Endometrial microvascular endothelial cells (primary cell): ENCODE results near the gene UBQLN1. TPM values are rescaled to one million over a fixed set of nuclear protein-coding genes. Genes with fewer than 3 reads are reported as not detected.
"Not testable (repeated sequence)": the region's sequence is repeated elsewhere in the genome, so short reads cannot be mapped to it uniquely, and the experiment has no call there.

ENCODE experiments used
- in situ Hi-C: cut with HindIII; loops from 2 replicates; pipeline ENCODE4 v1.10.0; 2017; ENCODE audit warnings: low sequenced_read_pairs, low pct_unique_long_range_greater_than_20kb; ENCODE audit errors: inconsistent ontology term
- total RNA-seq: library from RNA; depleted of rRNA; stranded (reverse); fragments of >200 nt; gene quantifications from one replicate; pipeline ENCODE4 v1.2.3, GENCODE V29; 2015; ENCODE audit errors: inconsistent ontology term

Gene UBQLN1
- 115 TPM for total RNA-seq

DNA sequence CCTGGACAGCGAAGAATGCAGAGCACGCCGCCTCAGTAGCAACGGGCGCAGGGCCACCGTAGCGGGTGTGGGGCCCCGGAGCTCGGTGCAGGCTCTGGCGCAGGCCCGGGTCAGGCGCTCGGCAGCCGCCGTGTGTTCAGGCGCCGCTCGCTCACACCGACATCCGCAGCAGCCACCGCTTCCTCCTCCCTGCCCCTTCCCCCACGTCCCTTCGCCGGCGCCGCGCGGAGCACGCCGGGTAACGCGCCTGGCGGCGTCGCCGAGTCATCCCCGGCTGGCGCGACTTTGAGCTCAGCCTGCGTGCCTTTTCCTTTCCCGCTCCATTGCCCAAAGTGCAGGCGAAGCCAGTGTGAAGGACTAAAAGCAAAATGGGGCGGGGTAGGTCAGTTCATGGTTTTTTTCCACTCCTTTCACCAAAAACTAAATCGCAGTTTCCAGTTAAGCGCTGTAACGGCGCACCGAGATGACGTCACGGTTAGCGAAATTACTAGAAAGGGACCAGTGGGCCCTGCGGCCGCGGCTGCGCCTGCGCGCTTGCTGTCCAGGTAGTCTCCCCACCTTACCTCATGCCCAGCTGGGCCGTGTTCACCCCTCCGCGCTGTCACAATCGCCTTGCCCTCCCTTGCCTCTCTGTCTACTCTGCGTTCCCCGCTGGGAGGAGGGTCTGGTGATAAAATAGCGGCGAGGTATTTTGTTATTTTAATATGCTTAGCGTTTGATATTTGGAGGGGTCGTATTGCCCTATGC lies at the start of gene UBQLN1:
Gene UBQLN1, minus strand, starts transcription at position 191 of the 747 bp plus-strand sequence. CDS start 279 bp downstream, outside the sequence.
- in situ Hi-C loops = no loop called here

DNA sequence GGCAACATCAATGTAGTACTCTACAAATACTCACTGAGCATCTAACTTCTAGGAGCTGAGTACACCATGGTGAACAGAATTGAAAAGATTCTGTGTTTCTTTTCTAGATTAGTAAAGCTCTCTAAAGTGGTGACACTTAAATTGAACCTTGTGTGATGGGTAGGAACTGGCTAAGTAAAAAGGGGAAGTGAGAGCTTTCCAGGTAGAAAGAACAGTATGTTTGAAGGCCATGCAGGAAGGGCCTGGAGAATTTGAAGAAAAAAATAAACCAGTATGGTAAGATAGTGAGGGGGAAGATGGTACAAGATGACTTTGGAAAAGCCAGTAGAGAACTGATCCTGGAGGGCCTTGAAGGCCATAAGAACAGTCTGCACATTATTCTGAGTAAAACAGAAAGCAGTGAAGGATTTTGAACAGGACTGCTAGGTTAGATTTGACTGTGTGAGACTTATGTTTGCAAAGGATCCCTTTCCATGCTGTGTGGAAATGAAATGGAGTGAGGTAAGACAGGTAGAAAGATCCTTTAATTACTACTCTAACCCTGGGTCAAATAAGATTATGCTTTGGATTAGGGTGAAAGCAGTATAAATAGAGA lies 46.7 kb upstream of the UBQLN1 start:
- in situ Hi-C loops = no loop called here

DNA sequence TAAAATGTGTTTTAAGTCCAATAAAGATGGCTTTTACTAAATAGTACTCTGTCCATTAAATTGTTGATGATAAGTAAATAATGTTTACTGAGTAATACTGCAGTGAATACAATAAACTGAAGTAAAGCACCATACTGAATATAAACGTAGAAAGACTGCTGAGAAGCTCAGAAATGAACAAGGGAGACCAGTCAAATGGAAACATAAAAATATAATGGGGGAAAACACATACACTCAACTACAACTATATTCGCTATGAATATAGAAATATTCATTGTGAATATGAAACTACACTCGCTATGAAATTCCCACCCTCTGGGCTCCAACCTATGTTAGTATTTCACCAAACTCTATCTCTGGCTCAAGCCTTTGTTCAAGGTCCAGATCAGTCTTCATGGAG lies 41.9 kb upstream of the UBQLN1 start:
- in situ Hi-C loops = no loop called here

DNA sequence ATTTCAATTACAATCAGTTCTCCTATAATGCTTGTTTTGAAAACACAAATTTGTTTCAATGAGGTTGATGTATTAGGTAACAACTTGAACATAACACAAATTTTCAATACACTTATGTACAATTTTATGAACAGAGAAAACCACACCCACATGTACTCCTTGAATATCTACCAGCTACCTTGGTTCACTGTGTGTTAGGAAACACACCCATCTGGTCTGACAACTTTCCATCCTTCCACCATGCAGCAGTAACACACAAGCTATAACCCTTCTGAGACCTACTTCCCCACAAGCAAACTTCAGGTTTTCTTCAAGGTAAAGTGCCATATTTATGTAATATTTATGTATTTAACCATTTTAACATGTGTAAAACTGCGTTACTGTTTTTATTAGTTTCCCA lies 36.4 kb upstream of the UBQLN1 start:
- in situ Hi-C loops = no loop called here

DNA sequence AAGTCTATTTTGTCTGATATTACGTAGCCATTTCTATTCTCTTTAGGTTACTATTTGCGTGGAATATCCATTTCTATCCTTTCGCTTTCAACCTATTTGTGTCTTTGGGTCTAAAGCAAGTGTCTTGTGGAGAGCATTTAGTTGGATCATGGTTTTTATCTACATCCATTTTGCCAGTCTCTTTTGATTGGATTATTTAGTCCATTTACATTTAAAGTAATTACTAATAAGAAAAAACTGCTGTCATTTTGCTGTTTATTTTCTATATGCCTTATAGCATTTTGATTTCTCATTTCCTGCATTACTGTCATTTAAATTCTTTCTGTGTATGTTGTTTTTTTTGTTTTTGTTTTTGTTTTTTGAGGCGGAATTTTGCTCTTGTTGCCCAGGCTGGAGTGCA lies 26.0 kb upstream of the UBQLN1 start:
- in situ Hi-C loops = no loop called here

DNA sequence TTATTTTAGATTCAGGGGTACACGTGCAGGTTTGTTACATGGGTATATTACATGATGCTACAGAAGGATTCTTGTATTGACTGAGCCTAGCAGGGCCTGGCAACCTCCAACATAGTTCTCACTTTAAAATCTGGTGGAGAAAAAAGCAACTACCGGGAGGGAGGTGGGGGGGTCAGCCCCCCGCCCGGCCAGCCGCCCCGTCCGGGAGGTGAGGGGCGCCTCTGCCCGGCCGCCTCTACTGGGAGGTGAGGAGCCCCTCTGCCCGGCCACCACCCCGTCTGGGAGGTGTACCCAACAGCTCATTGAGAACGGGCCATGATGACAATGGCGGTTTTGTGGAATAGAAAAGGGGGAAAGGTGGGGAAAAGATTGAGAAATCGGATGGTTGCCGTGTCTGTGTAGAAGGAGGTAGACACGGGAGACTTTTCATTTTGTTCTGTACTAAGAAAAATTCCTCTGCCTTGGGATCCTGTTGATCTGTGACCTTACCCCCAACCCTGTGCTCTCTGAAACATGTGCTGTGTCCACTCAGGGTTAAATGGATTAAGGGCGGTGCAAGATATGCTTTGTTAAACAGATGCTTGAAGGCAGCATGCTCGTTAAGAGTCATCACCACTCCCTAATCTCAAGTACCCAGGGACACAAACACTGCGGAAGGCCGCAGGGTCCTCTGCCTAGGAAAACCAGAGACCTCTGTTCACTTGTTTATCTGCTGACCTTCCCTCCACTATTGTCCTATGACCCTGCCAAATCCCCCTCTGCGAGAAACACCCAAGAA lies 21.0 kb upstream of the UBQLN1 start:
- in situ Hi-C loops = not testable (repeated sequence)

DNA sequence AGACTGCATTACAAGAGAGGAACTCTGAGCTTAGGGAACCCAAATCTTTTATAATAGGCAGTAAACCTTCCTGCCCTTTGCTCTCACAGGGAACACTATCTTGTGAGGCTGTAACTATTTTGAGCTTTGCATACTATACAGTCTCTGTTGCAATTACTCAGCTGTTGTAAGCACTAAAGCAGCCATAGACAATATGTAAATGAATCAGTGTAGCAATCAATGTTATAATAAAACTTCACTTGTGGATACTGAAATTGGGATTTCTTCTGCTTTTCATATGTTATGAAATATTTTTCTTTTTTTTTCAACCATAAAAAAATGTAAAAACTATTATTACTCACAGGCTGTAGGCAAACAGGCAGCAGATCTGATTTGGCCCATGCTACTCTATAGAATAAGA lies 16.7 kb upstream of the UBQLN1 start:
- in situ Hi-C loops = no loop called here

DNA sequence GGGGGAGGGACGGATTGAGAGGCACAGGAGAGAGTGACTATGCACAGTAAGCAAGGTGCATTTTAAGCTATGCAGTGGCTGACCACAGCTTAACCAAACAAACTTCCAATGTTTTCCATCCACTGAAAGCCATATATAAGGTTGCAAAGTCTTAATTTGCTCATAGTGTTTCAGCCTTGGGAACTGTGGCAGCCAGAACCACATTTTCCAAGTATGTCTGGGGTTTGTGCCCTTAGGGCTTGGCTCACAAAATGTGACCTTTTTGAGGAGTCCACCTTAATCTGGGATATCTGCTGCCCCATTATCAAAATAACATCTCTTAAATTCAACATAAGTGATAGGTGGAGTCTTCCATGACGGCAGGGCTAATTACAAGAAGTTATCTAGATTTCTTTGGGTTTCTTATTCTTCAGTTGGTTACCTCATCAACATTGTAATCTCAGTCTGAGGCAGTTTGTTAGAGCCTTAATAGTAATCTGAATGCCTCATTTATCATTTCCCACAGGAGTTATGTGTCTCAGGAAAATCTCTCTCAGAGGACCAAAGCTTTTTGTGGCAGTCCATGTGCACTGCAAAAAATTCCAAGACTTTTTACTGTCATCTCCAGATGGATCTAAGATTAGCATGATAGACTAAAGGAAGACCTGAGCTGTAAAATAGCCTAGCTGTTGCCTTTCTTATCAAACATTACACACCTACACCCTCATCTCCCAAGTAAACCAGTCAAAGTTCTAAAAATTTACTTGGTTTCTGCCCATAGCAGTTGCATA lies 15.2 kb upstream of the UBQLN1 start:
- in situ Hi-C loops = no loop called here

DNA sequence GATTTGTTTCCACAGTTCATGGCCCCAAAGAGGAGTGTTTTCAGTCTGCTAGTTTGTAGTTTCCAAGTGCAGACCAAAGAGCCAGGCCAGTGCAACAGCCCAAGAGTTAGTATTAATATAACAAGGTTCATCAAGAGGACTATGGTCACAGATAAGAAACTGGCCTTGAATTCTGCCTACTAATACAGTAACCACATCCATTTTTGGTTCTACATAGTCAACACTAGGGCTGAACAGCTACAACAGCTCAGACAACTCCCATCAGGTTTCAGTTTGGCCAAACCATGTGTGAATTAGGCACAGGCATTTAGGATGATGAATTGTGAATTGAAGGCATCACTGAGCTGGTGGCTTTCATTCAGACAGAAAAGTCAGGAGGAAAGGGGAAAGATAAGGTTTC lies 13.8 kb upstream of the UBQLN1 start:
- in situ Hi-C loops = no loop called here

DNA sequence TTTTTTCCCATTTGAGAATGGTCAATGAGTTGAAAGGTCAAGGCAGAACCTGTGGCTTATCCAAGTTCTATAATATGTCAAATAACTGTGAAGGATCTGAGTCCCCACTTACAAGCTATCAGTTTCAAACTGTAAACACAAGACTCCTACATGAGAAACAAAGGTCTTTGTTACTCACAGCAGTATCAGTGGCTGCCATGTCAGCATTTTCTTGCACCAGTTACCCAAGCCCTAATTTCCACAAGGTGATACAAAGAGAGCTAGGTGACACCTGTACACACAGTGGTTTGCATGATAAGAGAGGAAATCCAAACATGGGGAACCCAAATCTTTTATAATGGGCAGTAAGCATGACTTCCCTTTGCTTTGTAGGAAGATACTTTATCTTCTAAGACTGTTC lies 8.0 kb upstream of the UBQLN1 start:
- in situ Hi-C loops = no loop called here

DNA sequence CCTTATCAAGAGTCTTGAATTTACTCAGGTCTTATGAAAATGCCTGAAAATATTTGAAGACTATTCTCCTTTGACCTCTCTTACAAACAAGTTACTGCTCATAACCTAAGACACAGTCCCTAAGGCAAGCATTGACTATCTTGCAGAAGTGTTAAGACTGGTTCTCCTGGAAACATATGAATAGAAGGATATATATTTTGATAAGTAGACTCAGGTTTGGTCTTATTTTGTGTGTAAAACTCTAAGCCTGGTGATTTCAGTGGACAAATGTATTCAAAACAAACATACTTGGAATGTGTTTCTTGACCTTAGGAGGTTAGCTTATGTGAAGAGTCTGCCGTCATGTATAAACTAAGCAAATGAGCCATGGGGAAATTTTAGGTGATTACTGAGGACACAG lies 7.5 kb upstream of the UBQLN1 start:
- in situ Hi-C loops = no loop called here

DNA sequence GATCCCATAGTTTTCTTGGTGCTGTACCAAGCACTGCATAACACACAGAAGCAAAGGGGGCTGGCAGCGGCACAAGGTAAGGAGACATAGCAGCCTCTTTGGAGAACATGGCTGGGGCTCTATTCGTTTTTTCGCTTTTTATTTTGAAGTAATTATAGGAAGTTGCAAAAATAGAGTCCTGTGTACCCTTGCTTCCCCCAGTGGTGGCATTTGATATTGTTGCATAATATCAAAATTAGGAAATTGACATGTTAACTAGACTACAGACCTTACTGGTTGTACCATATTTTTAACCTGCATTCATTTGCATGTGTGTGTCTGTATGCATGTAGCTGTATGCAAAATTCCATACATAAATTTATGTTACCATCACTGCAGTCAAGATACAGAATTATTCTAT lies 6.6 kb upstream of the UBQLN1 start:
- in situ Hi-C loops = no loop called here

DNA sequence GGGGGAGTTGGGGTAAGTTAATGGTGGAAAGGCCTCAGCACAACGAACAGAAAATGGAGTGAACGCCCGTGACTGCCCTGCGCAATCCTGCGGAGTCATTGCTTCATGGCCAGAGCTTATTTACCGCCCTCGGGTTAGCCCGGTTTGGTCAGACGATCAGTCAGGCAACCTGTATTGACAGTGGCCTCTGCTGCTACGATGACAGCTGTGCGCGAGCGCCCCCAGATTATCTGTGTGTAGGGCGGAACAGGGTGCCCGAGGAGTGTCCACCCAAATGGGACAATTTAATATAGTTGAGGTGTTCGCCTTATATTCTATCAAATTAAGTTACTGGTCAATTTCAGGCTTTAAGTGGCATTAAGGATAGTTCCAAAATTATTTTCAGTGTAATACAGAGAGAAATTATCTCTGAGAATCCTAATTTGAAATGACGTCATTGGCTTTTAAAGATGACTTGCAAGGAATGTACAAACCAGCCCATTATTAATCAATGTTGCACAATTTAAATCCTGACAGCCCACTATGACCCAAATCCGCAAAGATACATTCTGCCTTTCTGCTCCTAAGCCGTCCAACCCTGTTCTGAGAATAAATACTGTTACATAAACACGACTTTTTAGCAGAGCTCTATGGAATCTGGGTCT lies 879 bp upstream of the UBQLN1 start:
- in situ Hi-C loops = no loop called here

DNA sequence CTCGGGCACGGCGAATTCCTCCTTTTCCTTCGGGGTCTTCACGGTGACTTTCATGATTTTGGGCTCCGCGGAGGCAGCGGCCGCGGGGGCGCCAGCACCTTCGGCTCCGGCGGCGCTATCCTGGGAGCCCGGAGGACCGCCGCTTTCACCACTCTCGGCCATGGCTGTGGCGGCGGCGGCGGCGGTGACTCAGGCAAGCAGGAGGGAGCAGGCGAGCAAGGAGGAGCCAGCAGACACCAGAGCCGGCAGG lies 315 bp downstream of the UBQLN1 start:
- in situ Hi-C loops = no loop called here

DNA sequence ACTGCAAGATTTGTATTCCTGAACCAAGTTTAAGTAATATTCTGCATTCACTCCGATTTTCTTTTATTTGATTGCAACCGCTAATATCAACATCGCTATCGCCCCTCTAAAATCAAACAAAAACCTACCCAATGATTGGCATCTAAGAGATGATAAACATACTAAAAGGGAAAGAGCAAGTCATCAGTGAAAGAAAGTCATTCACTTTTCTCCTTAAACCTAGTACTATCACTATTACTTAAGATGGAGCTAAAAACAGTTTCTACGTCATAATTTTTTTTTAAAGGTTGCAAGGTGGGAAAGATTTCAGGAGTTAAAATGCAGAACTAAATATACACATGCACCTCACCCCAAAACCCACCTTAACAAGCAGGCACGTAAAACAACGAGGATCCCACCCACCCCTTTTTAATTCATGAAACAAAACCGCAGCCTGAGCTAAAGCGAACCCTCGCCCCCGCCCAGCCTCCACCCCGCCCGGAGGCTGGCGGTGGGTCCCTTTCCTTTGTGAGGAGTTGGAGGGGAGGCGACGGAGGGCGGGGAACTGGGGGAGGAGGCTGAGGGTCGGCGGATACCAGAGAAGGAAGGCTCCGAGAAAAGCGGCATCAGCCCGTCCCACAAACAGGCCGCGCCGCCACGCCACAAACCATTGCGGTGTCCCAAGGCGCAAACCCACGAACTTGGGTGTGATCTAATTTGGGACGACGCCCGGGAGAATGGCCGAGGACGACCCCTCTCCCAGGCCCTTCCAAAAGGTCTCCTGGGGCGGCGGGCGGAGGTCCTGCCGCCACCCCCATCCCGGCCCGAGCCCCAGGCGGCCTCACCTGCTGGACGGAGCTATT lies 861 bp downstream of the UBQLN1 start:
- in situ Hi-C loops = no loop called here

DNA sequence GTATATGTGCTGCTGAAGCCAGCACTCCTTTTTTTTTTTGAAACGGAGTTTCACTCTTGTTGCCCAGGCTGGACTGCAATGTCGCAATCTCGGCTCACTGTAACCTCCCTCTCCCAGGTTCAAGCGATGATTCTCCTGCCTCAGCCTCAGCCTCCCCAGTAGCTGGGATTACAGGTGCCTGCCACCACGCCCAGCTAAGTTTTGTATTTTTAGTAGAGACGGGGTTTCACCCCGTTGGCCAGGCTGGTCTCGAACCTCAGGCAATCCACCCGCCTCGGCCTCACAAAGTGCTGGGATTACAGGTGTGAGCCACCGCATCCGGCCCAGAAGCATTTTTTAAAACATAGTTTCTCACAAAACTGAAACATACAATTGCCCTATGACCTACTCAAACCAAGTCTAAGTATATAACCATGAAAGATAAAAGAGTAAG lies 2.5 kb downstream of the UBQLN1 start:
- in situ Hi-C loops = not testable (repeated sequence)

DNA sequence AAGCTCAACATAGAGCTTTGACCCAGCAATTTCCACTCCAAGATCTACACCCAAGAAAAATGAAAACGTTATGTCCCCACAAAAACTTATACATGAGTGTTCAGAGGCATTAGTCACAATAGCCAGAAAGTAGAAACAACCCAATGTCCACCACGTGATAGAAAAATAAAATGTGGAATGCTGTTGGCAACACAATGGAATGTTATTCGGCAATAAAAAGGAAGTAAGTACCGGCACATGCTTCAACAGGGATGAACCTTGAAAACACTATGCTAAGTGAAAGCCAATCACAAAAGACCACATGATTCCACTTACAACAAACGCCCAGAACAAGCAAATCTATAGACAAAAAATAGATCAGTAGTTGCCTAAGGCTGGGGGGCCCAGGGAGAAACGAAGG lies 6.0 kb downstream of the UBQLN1 start:
- in situ Hi-C loops = no loop called here

DNA sequence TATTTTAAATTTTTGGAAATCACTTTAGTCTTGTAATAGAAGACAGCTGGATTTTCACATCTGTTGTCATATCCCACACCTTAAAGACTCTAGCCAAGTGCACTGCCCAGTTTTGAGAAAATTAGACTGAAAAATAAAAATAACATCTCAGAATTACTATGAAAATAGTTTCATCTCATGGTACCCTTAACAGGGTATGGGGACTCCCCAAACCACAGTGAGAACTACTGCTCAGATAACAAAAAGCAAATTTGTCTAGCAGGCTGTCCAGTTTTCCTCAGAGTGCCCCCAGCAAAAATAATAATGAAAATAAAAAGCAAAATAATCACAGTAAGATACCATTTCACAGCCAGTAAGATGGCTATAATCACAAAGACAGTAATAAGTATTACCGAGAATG lies 6.5 kb downstream of the UBQLN1 start:
- in situ Hi-C loops = no loop called here
